Activated T-cell treated with anti-CD3 and anti-CD28 coated beads, Interleukin-2, amount 50 U/mL, for 24 hours (primary cell): Measurements from ENCODE around the gene TEDC2.
A peak's percentile ranks its signal among the peaks of the same experiment; 100 is the strongest.

Experiments used
- DNase-seq: peaks from one replicate; pipeline ENCODE4 v3.0.0-alpha.2; 2020
- H3K27ac Mint-ChIP-seq: 2 replicates; pipeline ENCODE4 v1.8.0; 2020; ENCODE audit warnings: mild to moderate bottlenecking, mixed read lengths
- H3K27me3 Mint-ChIP-seq: 2 replicates; pipeline ENCODE4 v1.8.0; 2020; ENCODE audit warnings: mixed read lengths
- H3K36me3 Mint-ChIP-seq: 2 replicates; pipeline ENCODE4 v1.8.0; 2020; ENCODE audit warnings: low read depth, mixed read lengths
- H3K4me1 Mint-ChIP-seq: 2 replicates; pipeline ENCODE4 v1.8.0; 2020; ENCODE audit warnings: low read depth, mixed read lengths
- H3K4me3 Mint-ChIP-seq: 2 replicates; pipeline ENCODE4 v1.8.0; 2020; ENCODE audit warnings: mild to moderate bottlenecking, moderate library complexity, mixed read lengths
- H3K9me3 Mint-ChIP-seq: 2 replicates; pipeline ENCODE4 v1.8.0; 2020; ENCODE audit warnings: mixed read lengths

TEDC2 gene

GRCh38 chr16:2451851-2452320 is 8.0 kb upstream of the TEDC2 start:
- no peaks in the 10 kb centered on the region for H3K4me1 Mint-ChIP-seq
- H3K36me3 Mint-ChIP-seq = peaks cover 90% of the 10 kb centered on the region
- no peaks in the 10 kb centered on the region for H3K9me3 Mint-ChIP-seq
- no peak for DNase-seq
- no peaks in the 10 kb centered on the region for H3K27me3 Mint-ChIP-seq
- H3K27ac Mint-ChIP-seq = no peak overlapping the region
- H3K4me3 Mint-ChIP-seq = no peak overlapping the region

- Mint-ChIP-seq H3K27me3 (no peaks in the 10 kb centered on the region), H3K36me3 (peaks cover 91% of the 10 kb centered on the region), H3K27ac (no peak overlapping the region), H3K9me3 (no peaks in the 10 kb centered on the region), H3K4me3 (no peak overlapping the region), H3K4me1 (no peaks in the 10 kb centered on the region)
- DNase-seq = no peak
Measured at GRCh38 chr16:2452650-2453049, 7.3 kb upstream of the TEDC2 start.

DNA sequence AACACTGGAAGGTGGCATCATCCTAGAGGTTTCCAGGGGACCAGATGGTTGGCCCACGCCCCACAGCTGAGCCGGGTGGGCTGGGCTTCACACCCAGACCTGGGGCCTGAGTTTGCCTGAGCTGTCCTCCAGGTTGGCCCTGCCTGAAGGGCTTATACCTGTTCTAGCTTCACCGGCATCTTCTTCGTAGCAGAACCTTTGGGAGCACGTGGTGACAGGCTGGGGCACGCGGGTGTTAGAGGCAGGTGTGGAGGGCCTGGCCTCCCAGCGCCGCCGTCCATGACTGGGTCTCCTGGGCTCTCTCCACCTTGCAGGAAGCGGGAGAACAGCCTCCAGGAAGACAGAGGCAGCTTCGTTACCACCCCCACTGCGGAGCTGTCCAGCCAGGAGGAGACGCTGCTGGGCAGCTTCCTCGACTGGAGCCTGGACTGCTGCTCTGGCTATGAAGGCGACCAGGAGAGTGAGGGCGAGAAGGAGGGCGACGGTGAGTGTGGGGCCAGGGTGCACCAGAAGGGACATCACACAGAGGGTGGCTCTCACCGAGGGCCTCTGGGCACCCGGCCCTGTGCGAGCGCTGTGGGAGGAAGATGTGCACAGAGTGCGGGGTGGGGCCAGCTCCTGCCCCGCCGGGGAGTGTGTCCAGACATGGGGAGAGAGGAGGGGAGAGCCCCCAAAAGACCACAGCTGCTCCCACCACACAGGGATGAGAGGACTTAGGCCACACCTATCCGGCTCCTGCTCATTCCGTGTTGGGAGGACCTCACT is 4.6 kb upstream of the TEDC2 start:
- no peak overlapping the region for H3K27ac Mint-ChIP-seq
- no peak overlapping the region for H3K4me3 Mint-ChIP-seq
- peaks cover 10% of the 10 kb centered on the region for H3K4me1 Mint-ChIP-seq
- peaks cover 79% of the 10 kb centered on the region for H3K36me3 Mint-ChIP-seq
- no peak for DNase-seq
- H3K9me3 Mint-ChIP-seq = no peaks in the 10 kb centered on the region
- H3K27me3 Mint-ChIP-seq = no peaks in the 10 kb centered on the region

DNA sequence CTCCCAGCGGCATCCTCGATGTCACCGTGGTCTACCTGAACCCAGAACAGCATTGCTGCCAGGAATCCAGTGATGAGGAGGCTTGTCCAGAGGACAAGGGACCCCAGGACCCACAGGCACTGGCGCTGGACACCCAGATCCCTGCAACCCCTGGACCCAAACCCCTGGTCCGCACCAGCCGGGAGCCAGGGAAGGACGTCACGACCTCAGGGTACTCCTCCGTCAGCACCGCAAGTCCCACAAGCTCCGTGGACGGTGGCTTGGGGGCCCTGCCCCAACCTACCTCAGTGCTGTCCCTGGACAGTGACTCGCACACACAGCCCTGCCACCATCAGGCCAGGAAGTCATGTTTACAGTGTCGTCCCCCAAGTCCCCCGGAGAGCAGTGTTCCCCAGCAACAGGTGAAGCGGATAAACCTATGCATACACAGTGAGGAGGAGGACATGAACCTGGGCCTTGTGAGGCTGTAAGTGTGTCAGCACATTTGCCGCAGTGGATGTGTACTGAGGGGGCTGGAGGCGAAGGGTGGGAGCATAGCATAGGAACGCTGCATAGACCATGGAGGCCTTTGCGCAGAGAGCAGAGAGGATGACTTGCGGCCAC is 3.3 kb upstream of the TEDC2 start:
- Mint-ChIP-seq H3K4me1 (peaks cover 13% of the 10 kb centered on the region), H3K27me3 (no peaks in the 10 kb centered on the region), H3K27ac (no peak overlapping the region), H3K4me3 (no peak overlapping the region), H3K9me3 (no peaks in the 10 kb centered on the region), H3K36me3 (peaks cover 74% of the 10 kb centered on the region)
- no peak for DNase-seq

GRCh38 chr16:2457267-2457666 is 2.6 kb upstream of the TEDC2 start:
- Mint-ChIP-seq H3K36me3 (peaks cover 74% of the 10 kb centered on the region), H3K4me3 (no peak overlapping the region), H3K4me1 (peaks cover 13% of the 10 kb centered on the region), H3K27me3 (no peaks in the 10 kb centered on the region), H3K9me3 (no peaks in the 10 kb centered on the region), H3K27ac (no peak overlapping the region)
- DNase-seq = no peak

- Mint-ChIP-seq H3K9me3 (no peaks in the 10 kb centered on the region), H3K4me3 (no peak overlapping the region), H3K36me3 (peaks cover 73% of the 10 kb centered on the region), H3K4me1 (peaks cover 14% of the 10 kb centered on the region), H3K27me3 (no peaks in the 10 kb centered on the region), H3K27ac (no peak overlapping the region)
- DNase-seq = no peak
Measured at GRCh38 chr16:2457946-2458345, 2.0 kb upstream of the TEDC2 start.

DNA sequence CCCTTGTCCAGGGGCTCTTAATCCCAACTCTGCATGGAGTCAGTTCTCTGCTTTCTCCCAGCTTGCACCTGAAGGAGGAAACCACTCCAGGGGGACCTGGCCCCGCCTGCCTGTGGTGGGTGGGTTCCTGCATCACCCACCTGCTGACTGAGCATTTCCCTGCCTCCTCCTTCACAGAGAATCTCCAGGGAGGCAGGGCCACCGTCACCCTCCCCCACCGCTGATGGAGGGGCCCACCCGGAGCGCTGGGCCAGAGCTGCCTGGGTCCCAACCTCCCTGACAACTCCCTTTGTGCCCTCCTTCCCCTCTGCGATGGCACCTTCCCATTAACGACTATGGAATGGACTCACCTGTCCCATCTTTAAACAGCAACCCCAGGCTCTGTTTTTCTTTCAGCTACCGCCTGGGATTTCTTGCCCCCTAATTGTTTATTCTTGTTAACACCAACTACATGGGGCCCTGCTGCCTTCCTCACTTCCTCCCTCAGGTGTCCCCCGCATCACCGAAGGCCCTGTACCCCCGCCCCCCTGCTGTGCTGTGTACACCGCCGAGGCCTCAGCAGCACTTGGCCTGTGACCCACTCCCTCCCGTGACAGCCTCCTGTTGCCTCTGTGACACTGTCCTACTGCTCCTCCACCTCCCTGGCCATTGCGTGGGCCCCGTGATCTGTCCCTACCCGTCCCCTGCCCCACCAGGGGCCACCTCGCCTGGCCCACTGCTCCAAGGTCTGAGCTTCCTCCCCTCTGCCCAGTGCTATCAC is 842 bp upstream of the TEDC2 start:
- Mint-ChIP-seq H3K36me3 (peaks cover 64% of the 10 kb centered on the region), H3K27me3 (no peaks in the 10 kb centered on the region), H3K9me3 (no peaks in the 10 kb centered on the region), H3K27ac (peak overlapping the region; percentile 85), H3K4me1 (peaks cover 14% of the 10 kb centered on the region), H3K4me3 (peak overlapping the region; percentile 81)
- DNase-seq = no peak

DNA sequence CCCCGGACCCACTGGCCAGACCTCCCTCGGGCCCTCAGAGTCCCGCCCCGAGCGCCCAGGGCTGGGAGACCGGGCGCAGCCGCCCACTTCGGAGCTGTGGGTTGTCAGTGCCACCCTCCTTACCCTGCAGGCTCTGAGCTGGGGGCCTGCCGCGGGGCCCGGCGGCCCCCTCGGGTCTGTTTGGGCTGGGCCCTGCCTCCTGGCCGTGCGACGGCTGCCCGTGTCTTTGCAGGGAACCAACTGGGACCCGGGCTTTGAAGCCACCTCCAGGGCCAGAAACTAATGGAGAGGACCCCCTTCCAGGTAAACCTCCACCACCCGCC is 443 bp downstream of the TEDC2 start:
- DNase-seq = no peak
- Mint-ChIP-seq H3K27ac (no peak overlapping the region), H3K9me3 (no peaks in the 10 kb centered on the region), H3K27me3 (no peaks in the 10 kb centered on the region), H3K4me1 (peaks cover 14% of the 10 kb centered on the region), H3K4me3 (peak overlapping the region; percentile 81), H3K36me3 (peaks cover 53% of the 10 kb centered on the region)

GRCh38 chr16:2460916-2461315 is 1.0 kb downstream of the TEDC2 start:
- H3K27me3 Mint-ChIP-seq = no peaks in the 10 kb centered on the region
- peak overlapping the region; percentile 81 for H3K4me3 Mint-ChIP-seq
- DNase-seq = no peak
- no peak overlapping the region for H3K27ac Mint-ChIP-seq
- H3K36me3 Mint-ChIP-seq = peaks cover 47% of the 10 kb centered on the region
- no peaks in the 10 kb centered on the region for H3K9me3 Mint-ChIP-seq
- peaks cover 14% of the 10 kb centered on the region for H3K4me1 Mint-ChIP-seq

DNA sequence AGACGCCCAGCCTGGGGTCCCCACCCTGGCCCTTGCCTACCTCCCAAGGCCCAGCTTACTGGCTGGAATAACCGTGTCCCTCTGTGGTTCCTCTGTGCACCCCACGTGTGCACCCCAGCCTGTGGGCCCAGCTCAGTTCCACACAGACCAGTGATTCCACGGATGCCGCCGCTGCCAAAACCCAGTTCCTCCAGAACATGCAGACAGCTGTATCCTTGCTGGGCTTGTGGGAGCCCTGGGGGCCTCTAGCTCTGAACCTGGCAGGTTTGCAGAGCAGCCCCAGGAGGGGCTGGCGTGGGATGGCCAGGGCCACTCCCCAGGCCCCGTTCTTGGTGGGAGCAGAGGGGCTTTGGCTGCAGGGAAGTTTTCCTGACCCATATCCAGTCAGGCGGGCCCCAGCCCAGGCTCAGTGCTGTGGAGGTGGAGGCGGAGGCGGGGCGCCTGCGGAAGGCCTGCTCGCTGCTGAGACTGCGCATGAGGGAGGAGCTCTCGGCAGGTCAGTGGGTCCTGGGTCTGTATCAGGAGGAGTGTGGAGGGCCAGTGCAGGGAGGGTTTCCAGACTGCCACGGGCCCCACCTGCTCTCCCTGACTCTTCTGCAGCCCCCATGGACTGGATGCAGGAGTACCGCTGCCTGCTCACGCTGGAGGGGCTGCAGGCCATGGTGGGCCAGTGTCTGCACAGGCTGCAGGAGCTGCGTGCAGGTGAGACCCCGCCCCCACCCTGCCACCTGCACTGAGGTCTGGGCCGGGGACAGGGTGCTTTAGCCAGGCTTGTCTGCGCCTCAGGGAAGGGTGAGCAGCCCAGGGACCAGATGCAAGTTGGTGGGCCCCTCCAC is 2.3 kb downstream of the TEDC2 start:
- no peak for DNase-seq

GRCh38 chr16:2464333-2464732 is 4.4 kb downstream of the TEDC2 start:
- peak overlapping the region; percentile 40 for H3K27ac Mint-ChIP-seq
- H3K4me1 Mint-ChIP-seq = peaks cover 20% of the 10 kb centered on the region
- peaks cover 20% of the 10 kb centered on the region for H3K27me3 Mint-ChIP-seq
- H3K36me3 Mint-ChIP-seq = peaks cover 21% of the 10 kb centered on the region
- no peak for DNase-seq
- no peaks in the 10 kb centered on the region for H3K9me3 Mint-ChIP-seq
- no peak overlapping the region for H3K4me3 Mint-ChIP-seq

More for the DNA sequence above, 2.3 kb downstream of the TEDC2 start:
- peaks cover 17% of the 10 kb centered on the region for H3K4me1 Mint-ChIP-seq
- no peak overlapping the region for H3K4me3 Mint-ChIP-seq
- H3K9me3 Mint-ChIP-seq = no peaks in the 10 kb centered on the region
- H3K27me3 Mint-ChIP-seq = peaks cover 6% of the 10 kb centered on the region
- H3K36me3 Mint-ChIP-seq = peaks cover 34% of the 10 kb centered on the region
- H3K27ac Mint-ChIP-seq = no peak overlapping the region

DNA sequence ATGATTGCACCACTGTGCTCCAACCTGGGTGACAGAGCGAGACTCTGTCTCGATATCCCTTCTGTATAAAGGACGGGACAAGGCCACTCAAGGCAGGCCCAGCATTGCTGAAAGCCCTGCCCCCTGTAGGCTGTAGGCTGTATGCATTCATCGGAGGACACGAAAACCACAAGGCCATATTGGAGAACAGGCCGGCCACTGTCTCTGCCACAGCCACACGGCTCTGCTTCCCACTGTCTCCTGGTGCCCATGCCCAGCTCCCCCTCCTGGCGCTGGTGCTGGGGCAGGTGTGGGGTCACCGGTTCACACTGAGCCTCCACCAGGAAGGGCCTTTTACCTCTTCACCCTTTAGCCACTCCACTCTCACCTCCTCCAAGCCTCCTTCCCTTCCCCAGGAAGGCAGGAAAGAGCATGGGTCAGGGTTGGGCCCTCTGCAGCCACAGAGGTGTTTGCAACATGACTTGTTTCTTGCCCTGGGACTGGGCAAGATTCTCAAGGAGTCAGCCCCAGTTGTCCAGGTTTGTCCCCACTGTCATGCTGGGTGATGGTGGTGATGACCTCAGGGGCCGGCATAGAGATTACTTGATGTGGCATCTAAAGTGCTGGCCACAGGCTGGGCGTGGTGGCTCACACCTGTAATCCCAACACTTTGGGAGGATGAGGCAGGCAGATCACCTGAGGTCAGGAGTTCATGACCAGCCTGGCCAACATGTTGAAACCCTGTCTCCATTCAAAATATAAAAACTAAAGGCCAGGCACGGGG is 5.9 kb downstream of the TEDC2 start:
- peaks cover 12% of the 10 kb centered on the region for H3K4me1 Mint-ChIP-seq
- no peaks in the 10 kb centered on the region for H3K9me3 Mint-ChIP-seq
- peaks cover 34% of the 10 kb centered on the region for H3K27me3 Mint-ChIP-seq
- no peak for DNase-seq
- H3K27ac Mint-ChIP-seq = no peak overlapping the region
- H3K36me3 Mint-ChIP-seq = peaks cover 18% of the 10 kb centered on the region
- H3K4me3 Mint-ChIP-seq = no peak overlapping the region

DNA sequence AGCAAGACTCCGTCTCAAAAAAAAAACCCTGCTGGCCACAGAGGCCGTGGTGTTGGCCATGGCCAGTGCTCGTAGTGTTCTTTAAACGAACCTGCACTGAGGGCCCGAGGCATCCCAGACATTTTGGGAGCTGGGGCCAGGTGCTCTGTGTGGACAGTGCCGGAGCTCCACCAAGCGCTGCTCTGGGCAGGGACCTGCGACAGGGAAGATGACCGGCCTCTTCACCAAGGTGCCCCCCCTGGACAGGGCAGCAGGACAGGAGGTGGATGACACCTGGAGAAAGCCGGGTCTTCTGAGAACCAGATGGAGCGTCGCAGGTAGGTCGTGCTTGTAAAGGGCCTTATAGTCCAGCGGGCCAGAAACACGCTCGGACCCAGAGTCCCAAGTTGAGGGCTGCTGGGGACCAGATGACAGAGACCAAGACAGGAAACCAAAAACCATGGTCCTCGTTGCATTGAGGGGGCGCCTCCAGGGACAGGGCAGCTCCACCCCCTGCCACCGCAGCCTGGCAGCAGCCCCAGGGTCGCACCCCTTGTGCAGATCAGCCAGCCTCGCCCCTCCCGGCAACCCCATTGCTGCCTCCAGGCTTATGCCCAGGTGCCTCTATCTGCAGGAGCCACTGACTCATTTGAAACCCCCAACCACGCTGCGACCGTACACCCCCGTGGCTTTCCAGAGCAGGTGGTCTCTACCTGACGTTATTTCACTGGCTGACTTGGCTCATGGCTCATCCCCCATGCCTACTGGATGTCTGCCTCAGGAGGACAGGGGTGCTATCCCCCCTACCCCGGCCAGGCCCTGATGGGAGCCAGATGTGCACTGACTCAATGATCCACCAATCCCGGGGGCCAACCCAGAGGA is 7.0 kb downstream of the TEDC2 start:
- Mint-ChIP-seq H3K36me3 (peaks cover 12% of the 10 kb centered on the region), H3K27me3 (peaks cover 34% of the 10 kb centered on the region), H3K27ac (peak overlapping the region; percentile 22), H3K4me1 (peaks cover 14% of the 10 kb centered on the region), H3K4me3 (no peak overlapping the region), H3K9me3 (no peaks in the 10 kb centered on the region)
- DNase-seq = peak; percentile 46
